ENCODE results near the gene NHERF1. TPM values are rescaled to one million over a fixed set of nuclear protein-coding genes. Genes with fewer than 3 reads are reported as not detected.

The NHERF1 gene
- total and polyA plus RNA-seq, 9 of the 15 experiments (the other 6 are each of a cell fraction or from before 2014, with no cell fraction given), result 11.4 to 79.9 (median 36.9) TPM

DNA sequence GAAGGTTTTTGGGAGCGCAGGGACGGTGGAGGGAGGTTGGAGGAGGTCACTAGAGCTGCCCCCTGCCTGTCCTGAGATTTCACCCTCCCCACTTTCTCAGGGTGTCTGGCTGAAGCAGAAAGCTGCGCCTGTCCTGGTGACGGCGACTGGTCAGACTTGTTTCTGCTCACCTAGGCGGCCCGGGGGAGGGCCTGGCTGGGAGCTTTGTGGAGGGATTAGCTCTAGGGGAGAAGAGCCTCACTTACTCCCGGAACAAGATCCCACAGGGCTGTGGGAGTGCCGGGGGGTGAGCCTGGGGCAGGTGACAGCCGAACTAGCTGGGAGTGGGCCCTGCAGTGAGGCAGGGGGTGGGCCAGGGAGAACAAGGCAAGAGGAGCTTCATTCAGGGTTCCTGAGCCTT, 11.5 kb downstream of the NHERF1 start:
- H3K79me2 ChIP-seq (ENCODE audit: control insufficient read depth, insufficient read depth, low read length), result peaks cover 59% of the 10 kb centered on the region
- H3K9me3 ChIP-seq (replicated peaks; ENCODE audit: control insufficient read depth, insufficient read depth, low read depth, low read length), result no peaks in the 10 kb centered on the region
- intact Hi-C loops (cut with micrococcal nuclease) (no loop called here), in situ Hi-C loops (cut with MboI) (no loop called here)
- ChIA-PET POLR2A (interaction anchor here (0.7 to 2.7 kb wide), 4 partner anchors 10 to 34 kb away, joined by 3 to 22 read pairs (median 3); no protein-coding TSS in a partner anchor), CTCF (ENCODE audit: low intra/inter-chr PET ratio) (no interaction called here)
- DNase-seq (ENCODE audit: extremely low read depth in 1 of 4, low spot score in 3 of 4) (peak in 2 of 4 experiments; percentile 46 to 50), FAIRE-seq (no peak), ATAC-seq (peak; percentile 34)
- 37% methylated on average over 10 of the region's 10 CpGs for WGBS (ENCODE audit: insufficient coverage, low coverage, missing lambda C conversion rate)
- no peaks in the 10 kb centered on the region for H3K27me3 ChIP-seq (ENCODE audit: control insufficient read depth in 2 of 2, insufficient read depth in 2 of 2, low read length in 2 of 2)
- no peak for TF ChIP-seq ZBTB17 (CRISPR knock-in tag; IDR thresholded peaks at IDR 0.05)
- no peak for TF ChIP-seq HNRNPLL (IDR thresholded peaks at IDR 0.05; ENCODE audit: low read depth, low read length, poor library complexity, severe bottlenecking)
- no peak for TF ChIP-seq SNRNP70 (optimal IDR thresholded peaks at IDR 0.05; ENCODE audit: low read depth, low read length)
- TF ChIP-seq ARHGAP35 (IDR thresholded peaks at IDR 0.05; ENCODE audit: partially characterized antibody), result no peak
- no peak for TF ChIP-seq POLR2G (IDR thresholded peaks at IDR 0.05; ENCODE audit: low read depth, low read length)
- no peak for TF ChIP-seq ZSCAN32 (CRISPR knock-in tag; IDR thresholded peaks at IDR 0.05)
- peaks cover 19% of the 10 kb centered on the region; the same call in 2 of the 3 replicates for H3K36me3 ChIP-seq (ENCODE audit: control insufficient read depth, insufficient read depth, low read length)
- peak overlapping the region; percentile 61; the same call in 2 of the 3 replicates for H3K27ac ChIP-seq (ENCODE audit: extremely low read depth, low read depth, low read length)
- peak overlapping the region; percentile 41; the same call in 1 of the 2 replicates for H3K4me2 ChIP-seq (ENCODE audit: insufficient read depth, low read length)
- H4K20me1 ChIP-seq (replicated peaks; ENCODE audit: control insufficient read depth, insufficient read depth, low read length), result peaks cover 31% of the 10 kb centered on the region; the same call in 1 of the 2 replicates
- no TSS peak for BruUV-seq (replicated peaks)
- H3K4me3 ChIP-seq, result no peak overlapping the region
- peaks cover 26% of the 10 kb centered on the region for H3K9me1 ChIP-seq (ENCODE audit: control insufficient read depth, insufficient read depth, low read length)
- H3K9ac ChIP-seq (ENCODE audit: insufficient read depth in 1 of 2, low read depth in 2 of 2, low read length in 2 of 2), result peak overlapping the region; percentile 50 to 87; a peak in 3 of 4 replicates
- no peak overlapping the region; the same call in 1 of the 2 replicates for H2AFZ ChIP-seq (ENCODE audit: low read depth, low read length)
- peaks cover 34 to 71% of the 10 kb centered on the region in 2 experiments for H3K4me1 ChIP-seq (replicated peaks in 1 of 2; ENCODE audit: control insufficient read depth in 2 of 2, insufficient read depth in 2 of 2, low read length in 2 of 2)
